ENCODE measurements around the gene LHX3.

LHX3 gene

GRCh38 chr9:136192289-136193126, 12.4 kb downstream of the LHX3 start:
- DNase-seq (ENCODE audit: low spot score), result no peak

GRCh38 chr9:136191960-136192286, 13.0 kb downstream of the LHX3 start:
- DNase-seq (ENCODE audit: low spot score), result no peak

GRCh38 chr9:136191099-136191959, 13.6 kb downstream of the LHX3 start:
- no peak for DNase-seq (ENCODE audit: low spot score)

- no peak for DNase-seq (ENCODE audit: low spot score)
Observed at GRCh38 chr9:136190656-136191055, 14.3 kb downstream of the LHX3 start.

GRCh38 chr9:136190237-136190601, 14.7 kb downstream of the LHX3 start:
- no peak for DNase-seq (ENCODE audit: low spot score)

- no peak for DNase-seq (ENCODE audit: low spot score)
Observed at GRCh38 chr9:136189394-136190236, 15.3 kb downstream of the LHX3 start.

GRCh38 chr9:136187683-136188586, 17.0 kb downstream of the LHX3 start:
- no peak for DNase-seq (ENCODE audit: low spot score)

- DNase-seq (ENCODE audit: low spot score), result no peak
Observed at GRCh38 chr9:136187197-136187596, 17.7 kb downstream of the LHX3 start.

GRCh38 chr9:136186386-136186785, 18.5 kb downstream of the LHX3 start:
- no peak for DNase-seq (ENCODE audit: low spot score)

GRCh38 chr9:136185596-136186366, 19.1 kb downstream of the LHX3 start:
- DNase-seq (ENCODE audit: low spot score), result no peak

GRCh38 chr9:136185066-136185465, 19.9 kb downstream of the LHX3 start:
- no peak for DNase-seq (ENCODE audit: low spot score)

- DNase-seq (ENCODE audit: low spot score), result no peak
Observed at GRCh38 chr9:136182850-136183422, 22.0 kb downstream of the LHX3 start.

- DNase-seq (ENCODE audit: low spot score), result no peak
Observed at GRCh38 chr9:136182420-136182787, 22.5 kb downstream of the LHX3 start.

GRCh38 chr9:136181784-136182419, 23.0 kb downstream of the LHX3 start:
- no peak for DNase-seq (ENCODE audit: low spot score)

GRCh38 chr9:136180586-136180985, 24.3 kb downstream of the LHX3 start:
- DNase-seq (ENCODE audit: low spot score), result no peak

- DNase-seq (ENCODE audit: low spot score), result no peak
Observed at GRCh38 chr9:136179761-136180160, 25.2 kb downstream of the LHX3 start.

- no peak for DNase-seq (ENCODE audit: low spot score)
Observed at GRCh38 chr9:136179101-136179616, 25.8 kb downstream of the LHX3 start.

- no peak for DNase-seq (ENCODE audit: low spot score)
Observed at GRCh38 chr9:136178773-136179075, 26.2 kb downstream of the LHX3 start.

- no peak for DNase-seq (ENCODE audit: low spot score)
Observed at GRCh38 chr9:136178061-136178772, 26.7 kb downstream of the LHX3 start.
